GM12892 (cell line): Measurements from ENCODE around the gene KCNAB1.

Experiments used
- POLR2A ChIP-seq: IDR thresholded peaks from 2 replicates; pipeline ENCODE4 v1.6.1; 2011; ENCODE audit warnings: low read depth, low read length, control low read depth
- POLR2AphosphoS5 ChIP-seq: IDR thresholded peaks from 2 replicates; pipeline ENCODE4 v1.6.1; 2011; ENCODE audit warnings: low read depth, low read length, control low read depth
- TAF1 ChIP-seq: IDR thresholded peaks from 2 replicates; pipeline ENCODE4 v1.6.1; 2011; ENCODE audit warnings: low read depth, mild to moderate bottlenecking, control low read depth, low read length, borderline replicate concordance

DNA sequence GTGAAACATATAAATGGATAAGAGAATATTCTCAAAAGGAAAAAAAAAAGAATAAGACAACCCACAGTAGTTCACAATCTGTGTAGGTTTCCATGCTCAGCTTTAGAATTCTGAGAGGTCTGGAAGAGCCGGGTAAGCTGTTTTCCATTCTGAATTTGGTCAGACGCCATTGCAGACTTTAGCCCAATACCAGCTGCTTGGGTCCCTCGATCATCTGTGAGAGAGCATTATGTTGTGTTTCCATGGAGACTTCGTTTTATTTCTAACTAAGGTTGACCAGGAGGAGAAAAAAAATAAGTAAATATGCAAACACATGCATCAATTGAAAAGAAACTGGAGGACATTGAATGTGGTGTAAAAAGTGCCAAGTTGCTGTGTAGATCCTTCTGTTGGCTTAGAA is 25.5 kb downstream of the KCNAB1 start:
- no peak for TF ChIP-seq POLR2AphosphoS5
- TF ChIP-seq POLR2A, result no peak
- TF ChIP-seq TAF1, result no peak
